GM23248 (cell line): ENCODE measurements around the gene TFB2M. TPM values are rescaled to one million over a fixed set of nuclear protein-coding genes. Genes with fewer than 3 reads are reported as not detected.

Source experiments
- DNase-seq: peaks from one replicate; pipeline ENCODE4 v3.0.0-alpha.2; 2015
- H2AFZ ChIP-seq: fragments of 200-600 bp; sonication (generic); 2 replicates; pipeline ENCODE4 v1.6.1; 2016; ENCODE audit warnings: antibody characterized with exemption
- H3F3A ChIP-seq: fragments of 200-600 bp; sonication (generic); 2 replicates; pipeline ENCODE4 v1.6.1; 2016; ENCODE audit warnings: mild to moderate bottlenecking, antibody characterized with exemption, mixed run types; ENCODE audit not compliant: insufficient read depth
- H3K27ac ChIP-seq: fragments of 200-600 bp; sonication (generic); 2 replicates; pipeline ENCODE4 v1.5.1; 2016; ENCODE audit warnings: mild to moderate bottlenecking
- H3K27me3 ChIP-seq: fragments of 200-600 bp; sonication (generic); replicated peaks from 2 replicates; pipeline ENCODE4 v1.6.1; 2016; ENCODE audit warnings: mild to moderate bottlenecking; ENCODE audit not compliant: insufficient read depth
- H3K36me3 ChIP-seq: fragments of 200-600 bp; sonication (generic); 2 replicates; pipeline ENCODE4 v1.6.1; 2016; ENCODE audit warnings: low read depth, mild to moderate bottlenecking
- H3K4me1 ChIP-seq: fragments of 200-600 bp; sonication (generic); 2 replicates; pipeline ENCODE4 v1.6.1; 2016; ENCODE audit warnings: mild to moderate bottlenecking; ENCODE audit not compliant: insufficient read depth
- H3K4me2 ChIP-seq: fragments of 200-600 bp; sonication (generic); one replicate; pipeline ENCODE4 v1.6.1; 2016; ENCODE audit warnings: mild to moderate bottlenecking; ENCODE audit not compliant: unreplicated experiment
- H3K4me3 ChIP-seq: fragments of 200-600 bp; sonication (generic); 2 replicates; pipeline ENCODE4 v1.5.1; 2016; ENCODE audit warnings: mild to moderate bottlenecking
- H3K79me2 ChIP-seq: fragments of 200-600 bp; sonication (generic); 2 replicates; pipeline ENCODE4 v1.6.1; 2016; ENCODE audit warnings: mild to moderate bottlenecking; ENCODE audit not compliant: insufficient read depth
- H3K9ac ChIP-seq: fragments of 200-600 bp; sonication (generic); 2 replicates; pipeline ENCODE4 v1.6.1; 2016; ENCODE audit warnings: mild to moderate bottlenecking
- H3K9me2 ChIP-seq: fragments of 200-600 bp; sonication (generic); 2 replicates; pipeline ENCODE4 v1.6.1; 2016; ENCODE audit warnings: mixed run types, mild to moderate bottlenecking, moderate library complexity; ENCODE audit not compliant: insufficient read depth
- H3K9me3 ChIP-seq: fragments of 200-600 bp; sonication (generic); one replicate; pipeline ENCODE4 v1.6.1; 2017; ENCODE audit warnings: low read depth
- H4K20me1 ChIP-seq: fragments of 200-600 bp; sonication (generic); 2 replicates; pipeline ENCODE4 v1.6.0; 2016; ENCODE audit not compliant: insufficient read depth
- EZH2 ChIP-seq: fragments of 200-600 bp; sonication (generic); IDR thresholded peaks from 2 replicates; pipeline ENCODE4 v1.6.1; 2018; ENCODE audit warnings: antibody characterized with exemption, mild to moderate bottlenecking; ENCODE audit not compliant: insufficient read depth, poor library complexity, severe bottlenecking
- EZH2phosphoT487 ChIP-seq: fragments of 200-600 bp; sonication (generic); IDR thresholded peaks from 2 replicates; pipeline ENCODE4 v1.6.1; 2018; ENCODE audit warnings: antibody characterized with exemption, moderate library complexity, mild to moderate bottlenecking, low read depth; ENCODE audit not compliant: insufficient read depth
- WGBS, 2 experiments: methylation state at CpG; one replicate each; pipeline ENCODE4 v1.1.6; 2015 to 2017; ENCODE audit warnings: low lambda C conversion rate in 2 of 2, low coverage in 1 of 2; ENCODE audit errors: missing lambda C conversion rate in 2 of 2; 5-methylcytosine and 5-hydroxymethylcytosine counted together
- in situ Hi-C: fragments of 300-500 bp; cut with MboI; formaldehyde crosslinking; loops from 2 replicates; pipeline ENCODE4 v1.15.0; 2020
- polyA plus RNA-seq: library from polyadenylated mRNA; unstranded; fragments of >200 nt; fragmentation: Nextera tagmentation; extraction: Ambion mirVana; gene quantifications from 2 replicates; pipeline ENCODE4 v1.2.1, GENCODE V29; 2016
- total RNA-seq: library from RNA; depleted of rRNA; stranded (reverse); fragments of >200 nt; shearing (Covaris generic); gene quantifications from 2 replicates; pipeline ENCODE4 v1.2.3, GENCODE V29; 2014; rRNA removed

The TFB2M gene
- 20.6 and 28.8 TPM in 2 replicates for total RNA-seq
- polyA plus RNA-seq = 32.0 and 32.1 TPM in 2 replicates

- Histone ChIP-seq H3K79me2 (peaks cover 91% of the 10 kb centered on the region), H4K20me1 (no peaks in the 10 kb centered on the region), H3K27me3 (no peaks in the 10 kb centered on the region), H3K9me3 (no peaks in the 10 kb centered on the region), H3K4me1 (peaks cover 43% of the 10 kb centered on the region), H3K9me2 (no peaks in the 10 kb centered on the region), H3K4me3 (peak within 1 kb of the TSS; percentile 93), H3F3A (peaks cover 34% of the 10 kb centered on the region), H3K36me3 (peaks cover 3% of the 10 kb centered on the region; the same call in 1 of the 2 replicates), H3K4me2 (peak within 1 kb of the TSS; percentile 90), H3K27ac (peak within 1 kb of the TSS; percentile 86), H3K9ac (peak within 1 kb of the TSS; percentile 87), H2AFZ (peak within 1 kb of the TSS; percentile 82)
- in situ Hi-C loops = no loop called here
- DNase-seq = peak; percentile 100
- 1 to 2% methylated on average over 51 to 59 of the region's 62 CpGs for WGBS, 2 experiments
- TF ChIP-seq EZH2phosphoT487 (no peak), EZH2 (no peak)
Measured at GRCh38 chr1:246566128-246566812, at the start of gene TFB2M, which contains the start of gene CNST. Gene TFB2M (minus strand): TSS chr1:246566261. CDS start chr1:246566138, 123 bp downstream. Gene CNST (plus strand): TSS chr1:246566456. CDS start chr1:246591563, 25,107 bp downstream.

- Histone ChIP-seq H3K4me1 (peaks cover 35% of the 10 kb centered on the region), H3K9ac (no peak overlapping the region), H3K4me3 (no peak overlapping the region), H2AFZ (no peak overlapping the region), H3K79me2 (peaks cover 96% of the 10 kb centered on the region), H3K9me3 (no peaks in the 10 kb centered on the region), H3K27ac (no peak overlapping the region), H3K36me3 (no peaks in the 10 kb centered on the region; the same call in 1 of the 2 replicates), H3K27me3 (no peaks in the 10 kb centered on the region), H3F3A (peaks cover 38% of the 10 kb centered on the region), H3K9me2 (no peaks in the 10 kb centered on the region), H4K20me1 (no peaks in the 10 kb centered on the region), H3K4me2 (no peak overlapping the region)
- WGBS, 2 experiments = 85 to 89% methylated on average over 6 of the region's 6 CpGs
- TF ChIP-seq EZH2phosphoT487 = no peak
- TF ChIP-seq EZH2 = no peak
- in situ Hi-C loops = no loop called here
- no peak for DNase-seq
Measured at GRCh38 chr1:246613096-246613758, 47.2 kb upstream of the TFB2M start.

GRCh38 chr1:246609632-246610031 is 43.6 kb upstream of the TFB2M start:
- Histone ChIP-seq H3F3A (peaks cover 39% of the 10 kb centered on the region), H3K9ac (peak overlapping the region; percentile 19; the same call in 1 of the 2 replicates), H3K9me3 (no peaks in the 10 kb centered on the region), H3K27me3 (no peaks in the 10 kb centered on the region), H3K4me2 (peak overlapping the region; percentile 33), H3K9me2 (no peaks in the 10 kb centered on the region), H4K20me1 (no peaks in the 10 kb centered on the region), H3K36me3 (no peaks in the 10 kb centered on the region), H3K4me3 (peak overlapping the region; percentile 35), H2AFZ (no peak overlapping the region), H3K79me2 (peaks cover 84% of the 10 kb centered on the region), H3K4me1 (peaks cover 24% of the 10 kb centered on the region), H3K27ac (peak overlapping the region; percentile 77)
- DNase-seq = peak; percentile 64
- in situ Hi-C loops = no loop called here
- TF ChIP-seq EZH2phosphoT487 (no peak), EZH2 (no peak)
- 41% methylated on average over 4 of the region's 4 CpGs for WGBS, 2 experiments

- Histone ChIP-seq H3F3A (peaks cover 39% of the 10 kb centered on the region), H4K20me1 (no peaks in the 10 kb centered on the region), H3K27ac (peak overlapping the region; percentile 77), H3K36me3 (no peaks in the 10 kb centered on the region), H3K9me3 (no peaks in the 10 kb centered on the region), H3K4me1 (peaks cover 24% of the 10 kb centered on the region), H3K4me3 (peak overlapping the region; percentile 35), H3K9ac (peak overlapping the region; percentile 19; the same call in 1 of the 2 replicates), H3K27me3 (no peaks in the 10 kb centered on the region), H3K79me2 (peaks cover 84% of the 10 kb centered on the region), H2AFZ (no peak overlapping the region), H3K9me2 (no peaks in the 10 kb centered on the region), H3K4me2 (peak overlapping the region; percentile 33)
- DNase-seq = peak; percentile 96
- in situ Hi-C loops = no loop called here
- no peak for TF ChIP-seq EZH2
- WGBS, 2 experiments = 27% methylated on average over 18 of the region's 18 CpGs
Measured at GRCh38 chr1:246608616-246609376, 42.7 kb upstream of the TFB2M start.
